ENCODE measurements around the gene CHM. TPM values are rescaled to one million over a fixed set of nuclear protein-coding genes. Genes with fewer than 3 reads are reported as not detected.

The CHM gene
- total and polyA plus RNA-seq, 10 of the 15 experiments (the other 5 are each of a cell fraction or from before 2014, with no cell fraction given): 4.8 to 19.0 (median 8.0) TPM

DNA sequence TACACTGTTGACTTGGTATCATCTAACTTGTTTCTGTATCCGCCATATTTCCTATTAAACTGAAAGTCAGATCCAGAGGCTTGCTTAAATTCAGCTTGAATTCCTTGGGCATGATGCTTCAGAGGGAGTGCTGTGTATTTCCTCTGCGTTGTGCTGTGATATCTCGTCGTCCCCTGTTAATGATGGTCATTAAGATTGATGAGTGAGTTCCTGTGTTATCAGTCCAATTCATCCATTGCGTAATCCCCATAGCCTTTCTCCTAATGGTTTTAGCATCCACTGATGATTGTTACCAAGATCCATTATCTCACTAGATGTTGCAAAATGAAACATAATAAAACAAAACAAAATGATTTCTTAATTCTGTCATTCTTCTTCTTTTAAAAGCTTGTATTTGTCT, 31.3 kb upstream of the CHM start (continued):
- TF ChIP-seq ZNF622 (IDR thresholded peaks at IDR 0.05) (no peak), KAT2A (conservative IDR thresholded peaks at IDR 0.05; ENCODE audit: control insufficient read depth, low read depth, low read length) (no peak), HDAC6 (IDR thresholded peaks at IDR 0.05; ENCODE audit: unreplicated experiment) (no peak)
- TF ChIP-seq, protein P1, sequence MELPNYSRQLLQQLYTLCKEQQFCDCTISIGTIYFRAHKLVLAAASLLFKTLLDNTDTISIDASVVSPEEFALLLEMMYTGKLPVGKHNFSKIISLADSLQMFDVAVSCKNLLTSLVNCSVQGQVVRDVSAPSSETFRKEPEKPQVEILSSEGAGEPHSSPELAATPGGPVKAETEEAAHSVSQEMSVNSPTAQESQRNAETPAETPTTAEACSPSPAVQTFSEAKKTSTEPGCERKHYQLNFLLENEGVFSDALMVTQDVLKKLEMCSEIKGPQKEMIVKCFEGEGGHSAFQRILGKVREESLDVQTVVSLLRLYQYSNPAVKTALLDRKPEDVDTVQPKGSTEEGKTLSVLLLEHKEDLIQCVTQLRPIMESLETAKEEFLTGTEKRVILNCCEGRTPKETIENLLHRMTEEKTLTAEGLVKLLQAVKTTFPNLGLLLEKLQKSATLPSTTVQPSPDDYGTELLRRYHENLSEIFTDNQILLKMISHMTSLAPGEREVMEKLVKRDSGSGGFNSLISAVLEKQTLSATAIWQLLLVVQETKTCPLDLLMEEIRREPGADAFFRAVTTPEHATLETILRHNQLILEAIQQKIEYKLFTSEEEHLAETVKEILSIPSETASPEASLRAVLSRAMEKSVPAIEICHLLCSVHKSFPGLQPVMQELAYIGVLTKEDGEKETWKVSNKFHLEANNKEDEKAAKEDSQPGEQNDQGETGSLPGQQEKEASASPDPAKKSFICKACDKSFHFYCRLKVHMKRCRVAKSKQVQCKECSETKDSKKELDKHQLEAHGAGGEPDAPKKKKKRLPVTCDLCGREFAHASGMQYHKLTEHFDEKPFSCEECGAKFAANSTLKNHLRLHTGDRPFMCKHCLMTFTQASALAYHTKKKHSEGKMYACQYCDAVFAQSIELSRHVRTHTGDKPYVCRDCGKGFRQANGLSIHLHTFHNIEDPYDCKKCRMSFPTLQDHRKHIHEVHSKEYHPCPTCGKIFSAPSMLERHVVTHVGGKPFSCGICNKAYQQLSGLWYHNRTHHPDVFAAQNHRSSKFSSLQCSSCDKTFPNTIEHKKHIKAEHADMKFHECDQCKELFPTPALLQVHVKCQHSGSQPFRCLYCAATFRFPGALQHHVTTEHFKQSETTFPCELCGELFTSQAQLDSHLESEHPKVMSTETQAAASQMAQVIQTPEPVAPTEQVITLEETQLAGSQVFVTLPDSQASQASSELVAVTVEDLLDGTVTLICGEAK (IDR thresholded peaks at IDR 0.05; ENCODE audit: borderline replicate concordance): no peak

GRCh38 chrX:86066998-86067397, 19.6 kb upstream of the CHM start:
- no peaks in the 10 kb centered on the region for H3K9me3 ChIP-seq (replicated peaks; ENCODE audit: control insufficient read depth, insufficient read depth, low read length)
- ATAC-seq (peak; percentile 37; the same call in 2 of the 3 replicates), FAIRE-seq (no peak), DNase-seq (ENCODE audit: low read depth, low spot score) (no peak)
- H4K20me1 ChIP-seq (ENCODE audit: control insufficient read depth, insufficient read depth): no peaks in the 10 kb centered on the region
- no peaks in the 10 kb centered on the region for H3K79me2 ChIP-seq (ENCODE audit: control insufficient read depth, insufficient read depth, low read length)
- H3K4me3 ChIP-seq: no peak overlapping the region
- POLR2A ChIA-PET: no interaction called here
- H2AFZ ChIP-seq (ENCODE audit: control insufficient read depth, low read depth, low read length): no peak overlapping the region
- H3K9ac ChIP-seq (ENCODE audit: control insufficient read depth, insufficient read depth, low read length): no peak overlapping the region
- no peaks in the 10 kb centered on the region for H3K27me3 ChIP-seq (replicated peaks in 1 of 2; ENCODE audit: control insufficient read depth in 2 of 2, insufficient read depth in 2 of 2, low read length in 1 of 2)
- WGBS (ENCODE audit: insufficient coverage, insufficient replicate concordance, low lambda C conversion rate, missing lambda C conversion rate): 34% methylated on average over 4 of the region's 4 CpGs
- CTCF ChIA-PET: no interaction called here
- intact Hi-C loops (cut with micrococcal nuclease; ENCODE audit: unreplicated experiment) (loop anchor here (10.0 kb wide), 1 partner anchor 212 kb away; no protein-coding TSS in a partner anchor), in situ Hi-C loops (cut with MboI) (no loop called here)
- H3K4me1 ChIP-seq (ENCODE audit: control insufficient read depth, insufficient read depth, low read length): no peaks in the 10 kb centered on the region
- no TSS peak for BruUV-seq (replicated peaks)
- H3K27ac ChIP-seq (ENCODE audit: control insufficient read depth, insufficient read depth): no peak overlapping the region
- no peak for TF ChIP-seq PAX8 (IDR thresholded peaks at IDR 0.05)
- 0 out of 6 replicates have a peak, but pooled peaks of 1 of the 3 experiments have one; percentile 0 for TF ChIP-seq CTCF (IDR thresholded peaks at IDR 0.05 in 2 of 3, conservative IDR thresholded peaks at IDR 0.05 in 1 of 3; ENCODE audit: control insufficient read depth in 2 of 3, extremely low read depth in 1 of 3, insufficient read depth in 1 of 3, low read depth in 3 of 3, low read length in 3 of 3)
- H3K36me3 ChIP-seq (ENCODE audit: control insufficient read depth in 2 of 2, insufficient read depth in 2 of 2, low read length in 1 of 2): no peaks in the 10 kb centered on the region
- RAD21 ChIA-PET (ENCODE audit: unreplicated experiment): no interaction called here
- no peak overlapping the region for H3K4me2 ChIP-seq (ENCODE audit: control insufficient read depth, insufficient read depth)
- SMC1A ChIA-PET (ENCODE audit: uncharacterized antibody, unreplicated experiment): no interaction called here
